NCI-H2029 (cell line): ENCODE results near the gene COMT.

ENCODE experiments used
- DNase-seq: peaks from one replicate; lab custom pipeline; 2025; lab: John Stamatoyannopoulos, UW

COMT gene

GRCh38 chr22:19995611-19996339 lies 54.2 kb downstream of the COMT start:
- DNase-seq: no peak

GRCh38 chr22:19996694-19997384 lies 55.3 kb downstream of the COMT start:
- no peak for DNase-seq

- no peak for DNase-seq
Observed at GRCh38 chr22:19997561-19998231, 56.1 kb downstream of the COMT start.

- no peak for DNase-seq
Observed at GRCh38 chr22:19998232-19998951, 56.8 kb downstream of the COMT start.

GRCh38 chr22:19998991-19999820 lies 57.6 kb downstream of the COMT start:
- DNase-seq: no peak

GRCh38 chr22:20000246-20001081 lies 58.9 kb downstream of the COMT start:
- DNase-seq: no peak

GRCh38 chr22:20001082-20001638 lies 59.6 kb downstream of the COMT start:
- DNase-seq: no peak

GRCh38 chr22:20002128-20002527 lies 60.6 kb downstream of the COMT start:
- no peak for DNase-seq

GRCh38 chr22:20002636-20003035 lies 61.1 kb downstream of the COMT start:
- DNase-seq: no peak

GRCh38 chr22:20003304-20003703 lies 61.7 kb downstream of the COMT start:
- no peak for DNase-seq

- no peak for DNase-seq
Observed at GRCh38 chr22:20004464-20004863, 62.9 kb downstream of the COMT start.

GRCh38 chr22:20008221-20008995 lies 66.8 kb downstream of the COMT start:
- DNase-seq: no peak

GRCh38 chr22:20009018-20009491 lies 67.5 kb downstream of the COMT start:
- DNase-seq: no peak

GRCh38 chr22:20009582-20010306 lies 68.2 kb downstream of the COMT start:
- DNase-seq: no peak

GRCh38 chr22:20010307-20011122 lies 68.9 kb downstream of the COMT start:
- DNase-seq: no peak

- no peak for DNase-seq
Observed at GRCh38 chr22:20011123-20011992, 69.8 kb downstream of the COMT start.
